PC-9 (cell line): ENCODE results near the gene ANAPC15.
"Not testable (repeated sequence)": the region's sequence is repeated elsewhere in the genome, so short reads cannot be mapped to it uniquely, and the experiment has no call there.

Experiments used
- EZH2 ChIP-seq: fragments of 200-600 bp; sonication (generic); IDR thresholded peaks from 2 replicates; pipeline ENCODE4 v1.8.0; 2017; ENCODE audit warnings: antibody characterized with exemption, low read depth
- TF ChIP-seq, protein P1 (sequence below): fragments of 200-600 bp; sonication (generic); conservative IDR thresholded peaks from 2 replicates; pipeline ENCODE4 v1.6.1; 2017; ENCODE audit warnings: mixed run types, antibody characterized with exemption, mild to moderate bottlenecking, moderate library complexity

DNA sequence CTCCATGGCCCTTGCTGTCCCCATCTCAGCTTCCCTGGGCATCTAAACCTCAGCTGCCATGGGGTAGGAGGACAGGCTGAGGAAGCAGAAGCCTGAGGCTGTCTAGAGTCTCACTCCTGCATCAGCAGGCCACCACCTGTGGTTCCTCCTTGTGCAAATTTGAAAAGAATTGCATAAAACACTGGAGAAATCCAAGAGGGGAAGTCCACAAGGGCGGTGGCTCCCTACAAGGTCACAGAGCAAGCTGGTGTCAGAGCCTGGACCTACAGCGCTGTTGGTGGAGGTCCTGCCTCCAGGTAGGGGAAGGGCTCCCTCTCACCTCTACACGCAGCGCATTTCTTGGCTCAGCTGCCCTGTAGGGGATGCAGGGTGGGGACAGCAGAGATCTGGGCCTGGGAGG is 23.0 kb upstream of the ANAPC15 start, which contains the start of gene FOLR3:
- TF ChIP-seq, protein P1, sequence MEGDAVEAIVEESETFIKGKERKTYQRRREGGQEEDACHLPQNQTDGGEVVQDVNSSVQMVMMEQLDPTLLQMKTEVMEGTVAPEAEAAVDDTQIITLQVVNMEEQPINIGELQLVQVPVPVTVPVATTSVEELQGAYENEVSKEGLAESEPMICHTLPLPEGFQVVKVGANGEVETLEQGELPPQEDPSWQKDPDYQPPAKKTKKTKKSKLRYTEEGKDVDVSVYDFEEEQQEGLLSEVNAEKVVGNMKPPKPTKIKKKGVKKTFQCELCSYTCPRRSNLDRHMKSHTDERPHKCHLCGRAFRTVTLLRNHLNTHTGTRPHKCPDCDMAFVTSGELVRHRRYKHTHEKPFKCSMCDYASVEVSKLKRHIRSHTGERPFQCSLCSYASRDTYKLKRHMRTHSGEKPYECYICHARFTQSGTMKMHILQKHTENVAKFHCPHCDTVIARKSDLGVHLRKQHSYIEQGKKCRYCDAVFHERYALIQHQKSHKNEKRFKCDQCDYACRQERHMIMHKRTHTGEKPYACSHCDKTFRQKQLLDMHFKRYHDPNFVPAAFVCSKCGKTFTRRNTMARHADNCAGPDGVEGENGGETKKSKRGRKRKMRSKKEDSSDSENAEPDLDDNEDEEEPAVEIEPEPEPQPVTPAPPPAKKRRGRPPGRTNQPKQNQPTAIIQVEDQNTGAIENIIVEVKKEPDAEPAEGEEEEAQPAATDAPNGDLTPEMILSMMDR: not testable (repeated sequence)
- not testable (repeated sequence) for TF ChIP-seq EZH2
